Activated CD8-positive, alpha-beta memory T cell treated with anti-CD3 and anti-CD28 coated beads, Interleukin-2, amount 50 U/mL, for 1 hour (primary cell): ENCODE data around the gene BLVRB.
"Not testable (repeated sequence)": the region's sequence is repeated elsewhere in the genome, so short reads cannot be mapped to it uniquely, and the experiment has no call there.

Experiments
- DNase-seq: peaks from one replicate; pipeline ENCODE4 v3.0.0-alpha.2; 2020; ENCODE audit errors: extremely low read depth

BLVRB gene

DNA sequence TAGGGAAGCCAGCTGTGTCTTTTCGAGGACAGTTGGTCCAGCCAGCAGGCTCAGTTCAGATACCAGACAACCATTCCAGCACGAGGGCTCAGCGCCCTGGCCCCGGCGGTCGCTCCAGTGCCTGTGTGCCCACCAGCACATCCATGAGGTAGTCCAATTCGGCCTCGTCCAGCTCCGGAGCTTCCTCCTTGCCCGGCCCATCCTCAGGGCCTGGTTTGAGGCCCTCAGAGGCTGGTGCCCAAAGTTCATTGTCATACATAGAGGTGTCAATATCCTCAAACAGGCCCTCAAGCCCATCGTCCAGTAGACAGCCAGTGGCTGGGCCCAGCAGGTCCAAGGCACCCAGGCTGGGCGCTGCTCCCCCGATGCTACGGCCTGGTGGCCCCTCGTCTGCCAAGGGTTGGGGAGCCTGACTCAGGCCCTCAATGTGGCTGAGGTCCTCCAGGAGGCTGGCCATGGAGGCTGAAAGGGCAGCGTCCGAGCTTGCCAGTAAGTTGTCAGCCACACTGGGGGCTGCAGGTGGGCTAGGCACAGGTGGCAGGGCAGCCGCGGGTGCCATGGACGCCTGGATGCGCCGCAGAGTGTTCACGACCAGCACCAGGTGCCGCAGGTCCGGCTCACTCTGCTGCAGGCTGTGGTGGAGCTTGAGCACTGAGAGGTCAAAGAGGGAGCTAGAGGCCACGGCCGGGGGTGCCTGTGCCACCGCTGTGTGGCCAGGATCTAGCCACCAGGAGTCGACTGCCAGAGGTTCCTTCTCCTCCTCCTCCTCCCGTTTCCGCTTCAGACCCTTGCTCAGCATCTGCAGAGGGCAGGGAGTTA, 42.6 kb downstream of the BLVRB start:
- no peak for DNase-seq

DNA sequence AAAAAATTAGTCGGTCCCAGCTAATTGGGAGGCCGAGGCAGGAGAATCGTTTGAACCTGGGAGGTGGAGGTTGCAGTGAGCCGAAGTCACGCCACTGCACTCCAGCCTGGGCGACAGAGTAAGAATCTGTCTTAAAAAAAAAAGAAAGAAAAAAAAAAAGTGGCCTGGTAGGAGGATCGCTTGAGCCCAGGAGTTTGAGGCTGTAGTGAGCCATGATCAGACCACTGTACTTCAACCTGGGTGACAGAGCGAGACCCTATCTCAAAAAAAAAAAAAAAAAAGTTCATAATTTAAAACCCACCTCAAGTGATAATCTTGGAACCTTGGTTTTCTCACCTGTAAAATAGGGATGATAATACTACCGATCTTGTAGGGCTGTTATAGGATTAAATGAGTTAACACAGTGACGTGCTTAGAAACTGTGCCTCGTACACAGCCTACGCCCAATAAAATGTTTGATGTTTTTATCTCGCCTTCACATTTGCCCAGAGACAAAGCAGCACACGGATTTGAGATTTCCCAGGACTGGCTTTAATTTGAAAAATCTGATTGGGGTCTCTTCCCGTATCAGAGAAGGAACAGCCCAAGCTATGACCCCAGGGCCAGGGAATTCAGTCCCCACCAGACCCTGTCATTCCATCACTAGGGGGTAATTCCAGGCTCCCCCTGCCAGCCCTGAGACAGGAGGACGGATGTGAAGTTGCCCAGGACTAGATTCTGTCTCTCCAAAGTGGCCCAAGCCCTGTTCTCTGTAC, 43.4 kb downstream of the BLVRB start:
- no peak for DNase-seq

GRCh38 chr19:40420766-40421765, 44.5 kb downstream of the BLVRB start:
- DNase-seq, result no peak

DNA sequence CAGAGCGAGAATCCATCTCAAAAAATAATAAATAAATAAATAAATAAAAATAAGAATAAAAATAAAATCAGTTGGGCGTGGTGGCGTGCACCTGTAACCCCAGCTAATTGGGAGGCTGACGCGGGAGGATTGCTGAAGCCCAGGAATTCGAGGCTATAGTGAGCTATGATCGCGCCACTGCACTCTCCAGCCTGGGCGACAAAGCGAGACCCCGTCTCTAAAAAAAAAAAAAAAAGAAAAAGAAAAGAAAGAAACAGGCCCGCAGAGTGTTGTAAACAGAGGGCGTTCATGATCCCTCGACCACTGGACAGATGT, 45.1 kb downstream of the BLVRB start:
- no peak for DNase-seq

- no peak for DNase-seq
These were observed 45.8 kb downstream of the BLVRB start for GRCh38 chr19:40419780-40420179.

GRCh38 chr19:40419066-40419612, 46.4 kb downstream of the BLVRB start:
- no peak for DNase-seq

GRCh38 chr19:40418040-40418439, 47.5 kb downstream of the BLVRB start:
- DNase-seq, result no peak

DNA sequence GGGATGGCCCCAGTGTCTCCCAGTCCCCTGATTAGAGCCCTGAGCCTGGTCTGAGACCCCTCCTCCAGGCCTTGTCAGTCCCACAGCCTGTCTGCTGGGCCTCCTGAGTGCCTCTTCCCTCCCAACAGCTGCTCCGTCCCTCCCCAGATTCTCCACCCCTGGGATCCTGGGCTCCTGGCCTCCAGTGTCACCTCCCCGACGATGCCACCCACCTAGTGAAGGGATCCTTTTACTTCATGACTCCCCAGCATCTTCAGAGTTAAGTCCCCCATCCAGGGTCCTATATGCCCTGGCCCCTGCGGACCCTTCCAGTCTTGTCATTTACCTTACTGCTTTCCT, 47.9 kb downstream of the BLVRB start:
- no peak for DNase-seq

DNA sequence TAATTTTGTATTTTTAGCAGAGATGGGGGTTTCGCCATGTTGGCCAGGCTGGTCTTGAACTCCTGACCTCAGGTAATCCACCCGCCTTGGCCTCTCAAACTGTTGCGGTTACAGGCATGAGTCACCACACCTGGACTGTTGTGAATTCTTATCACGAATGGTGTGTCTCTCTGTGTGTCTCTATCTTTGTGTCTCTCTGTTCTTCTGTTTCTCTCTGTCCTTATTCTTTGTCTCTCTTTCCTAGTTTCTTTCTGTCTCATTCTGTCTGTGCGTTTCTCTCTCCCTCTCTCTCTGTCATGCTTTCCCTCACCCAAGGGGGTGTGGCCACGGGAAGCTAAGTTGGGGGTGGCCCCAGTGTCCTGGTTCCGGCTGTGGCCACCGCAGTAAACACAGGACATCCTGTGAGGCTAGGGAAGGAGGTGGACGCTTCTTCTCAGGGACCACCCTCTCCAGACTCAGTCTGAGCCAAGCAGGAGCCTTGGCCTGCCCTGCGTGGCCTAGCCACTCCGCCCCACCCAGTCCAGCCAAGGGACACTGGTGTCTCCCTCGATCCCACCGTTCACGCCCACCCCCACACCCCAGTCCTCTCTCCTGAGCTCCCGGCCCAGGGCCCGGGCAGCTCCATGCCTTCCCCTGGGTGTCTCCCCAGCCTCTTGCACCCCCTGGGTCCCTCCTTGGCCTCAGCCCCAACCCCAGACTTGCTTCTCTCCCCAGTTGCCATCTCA, 48.5 kb downstream of the BLVRB start:
- DNase-seq, result no peak

GRCh38 chr19:40415768-40416167, 49.8 kb downstream of the BLVRB start:
- DNase-seq, result no peak

GRCh38 chr19:40414542-40415535, 50.7 kb downstream of the BLVRB start:
- DNase-seq, result no peak

GRCh38 chr19:40413291-40413845, 52.2 kb downstream of the BLVRB start, which contains the start of gene PRX:
PRX (minus strand) TSS chr19:40413378; CDS start chr19:40407932, 5,446 bp downstream.
- DNase-seq, result no peak

DNA sequence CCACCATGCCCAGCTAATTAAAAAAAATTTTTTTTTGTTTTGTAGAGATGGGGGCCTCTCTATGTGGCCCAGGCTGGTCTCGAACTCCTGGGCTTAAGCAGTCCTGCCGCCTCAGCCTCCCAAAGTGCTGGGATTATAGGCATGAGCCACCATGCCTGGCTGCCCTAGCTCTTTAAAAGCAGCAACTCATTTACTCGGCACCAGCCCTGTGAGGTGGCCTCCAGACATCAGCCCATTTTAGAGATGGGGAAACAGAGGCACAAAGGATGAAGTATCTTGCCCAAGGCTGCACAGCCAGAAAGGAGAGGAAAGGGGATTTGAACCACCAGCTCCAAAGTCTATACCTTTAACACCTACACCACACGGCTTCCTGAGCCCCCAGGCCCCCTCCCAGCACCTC, 52.7 kb downstream of the BLVRB start:
- no peak for DNase-seq

DNA sequence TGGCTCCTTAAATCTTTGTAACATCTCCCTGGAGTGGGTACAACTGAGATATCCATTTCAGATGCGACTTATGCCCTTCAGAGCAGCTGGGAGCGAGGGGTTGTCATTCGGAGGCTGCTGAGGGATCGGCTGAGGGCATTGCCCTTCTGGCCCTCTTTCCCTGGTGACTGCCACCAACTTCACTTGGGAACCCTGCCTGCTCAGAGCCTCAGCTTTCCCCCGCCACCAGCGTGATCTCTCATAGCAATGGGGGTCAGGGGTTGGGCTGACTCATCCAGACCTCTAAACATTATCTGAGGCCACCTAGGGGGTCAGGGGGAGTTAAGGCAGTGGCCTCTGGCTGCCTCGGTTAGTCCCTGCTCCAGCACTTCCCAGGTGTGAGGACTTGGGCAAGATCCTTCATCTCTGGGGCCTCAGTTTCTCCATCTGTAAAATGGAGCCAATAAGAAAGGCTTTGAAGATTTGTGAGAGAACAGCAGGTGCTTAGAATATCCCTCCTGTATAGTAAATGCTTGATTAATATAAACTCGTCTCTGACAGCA, 53.5 kb downstream of the BLVRB start:
- no peak for DNase-seq

DNA sequence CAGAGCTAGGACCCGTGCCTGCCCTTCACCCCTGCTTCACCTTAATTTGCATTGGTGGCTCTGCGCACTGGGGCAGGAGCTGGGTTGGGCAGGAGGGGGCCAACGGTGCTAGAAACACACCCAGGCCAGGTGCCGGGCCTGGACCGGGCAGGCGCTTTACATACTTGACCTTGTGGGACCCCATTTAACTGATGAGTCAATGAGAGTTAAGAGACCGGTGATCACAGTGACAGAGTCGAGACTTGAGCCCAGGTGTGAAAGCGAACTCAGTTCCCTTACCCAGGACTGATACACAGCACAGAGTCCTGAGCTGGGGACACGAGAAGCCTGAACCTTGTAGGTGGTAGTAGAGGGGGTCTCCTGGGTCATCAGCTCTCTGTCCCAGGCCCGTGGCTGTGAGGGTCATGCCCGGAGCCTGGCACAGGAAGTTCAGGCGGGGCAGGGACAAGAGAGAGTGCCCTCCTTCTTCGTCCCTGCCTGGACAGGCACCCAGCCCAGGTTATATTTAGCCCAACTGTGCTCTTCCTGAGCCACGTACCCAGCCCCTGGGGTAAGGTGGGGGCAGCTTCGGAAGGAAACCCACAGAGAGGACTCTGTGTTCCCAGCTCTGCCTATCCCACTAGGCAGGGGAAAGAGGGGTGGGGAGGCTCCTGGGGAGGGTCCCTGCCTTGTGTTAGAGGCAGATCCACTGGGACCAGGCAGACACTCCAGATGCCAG, 54.3 kb downstream of the BLVRB start:
- DNase-seq, result no peak

GRCh38 chr19:40410030-40410389, 55.5 kb downstream of the BLVRB start:
- DNase-seq, result no peak

GRCh38 chr19:40408598-40408925, 57.0 kb downstream of the BLVRB start:
- not testable (repeated sequence) for DNase-seq

DNA sequence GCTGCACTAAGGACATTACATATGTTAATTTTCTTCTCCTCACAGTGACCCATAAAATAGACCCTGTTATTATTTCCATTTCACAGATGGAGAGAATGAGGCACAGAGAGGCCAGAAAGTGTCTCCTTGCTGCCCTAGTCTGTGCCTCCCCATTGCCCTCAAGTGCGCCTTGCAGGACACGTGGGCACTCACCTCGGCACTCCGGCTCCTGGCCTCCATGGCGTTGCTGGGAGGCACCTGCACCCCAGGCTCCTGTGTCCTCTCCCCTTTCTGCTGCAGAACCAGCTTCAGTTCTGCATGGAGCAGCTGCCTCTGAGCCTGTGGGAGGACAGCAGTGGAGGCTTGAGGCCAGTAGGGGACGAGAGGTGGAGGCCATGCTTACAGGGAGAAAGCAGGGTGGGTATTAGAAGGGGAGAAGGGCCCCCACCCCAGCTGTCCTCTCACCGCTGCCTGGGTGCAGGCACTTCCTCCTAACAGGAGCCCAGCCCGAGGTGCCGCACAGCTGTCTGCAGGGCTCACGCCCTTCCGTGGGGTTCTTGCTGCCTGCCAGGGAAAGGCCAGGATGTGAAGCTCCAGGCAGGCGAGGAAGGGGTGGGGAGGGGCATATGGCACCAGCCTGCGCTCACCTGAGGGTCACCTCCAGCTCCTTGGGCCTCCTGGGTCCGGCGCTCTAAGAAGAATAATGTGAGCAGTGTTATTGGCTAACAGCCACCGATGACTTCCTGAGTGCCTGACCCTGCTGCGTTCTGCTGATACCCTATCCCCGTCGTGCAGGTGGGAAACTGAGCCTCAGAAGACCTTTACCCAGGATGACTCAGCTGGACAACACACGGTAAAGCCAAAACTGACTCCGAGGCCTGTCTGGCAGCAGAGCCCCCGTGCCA, 57.6 kb downstream of the BLVRB start:
- DNase-seq, result no peak
